Measurements from ENCODE around the gene PRAMEF27.
"Not testable (repeated sequence)": the region's sequence is repeated elsewhere in the genome, so short reads cannot be mapped to it uniquely, and the experiment has no call there.

DNA sequence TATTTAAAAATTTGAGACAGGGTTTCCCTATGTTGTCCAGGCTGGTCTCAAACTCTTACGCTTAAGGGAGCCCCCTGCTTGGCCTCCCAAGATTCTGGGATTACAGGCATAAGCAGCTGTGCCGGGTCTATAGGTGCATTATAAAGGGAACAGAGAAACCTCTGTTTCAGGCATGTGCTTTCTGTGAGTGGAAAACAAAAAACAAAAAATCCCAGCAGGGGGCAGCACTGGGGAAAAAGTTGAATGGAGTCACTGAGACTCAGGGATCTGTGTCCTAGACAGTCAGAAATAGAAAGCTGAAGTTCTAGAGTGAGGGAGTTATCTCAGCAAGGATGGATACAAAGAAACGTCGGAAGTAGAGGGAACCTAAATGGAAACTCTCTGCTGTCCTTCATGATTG lies 50.6 kb downstream of the PRAMEF27 start:
- not testable (repeated sequence) for TF ChIP-seq CTCF (IDR thresholded peaks at IDR 0.05); POLR2AphosphoS5 (IDR thresholded peaks at IDR 0.05; ENCODE audit: low read depth, low read length); SIN3A (IDR thresholded peaks at IDR 0.05; ENCODE audit: borderline replicate concordance, insufficient read depth, low read depth, low read length); TCF7L2 (IDR thresholded peaks at IDR 0.05; ENCODE audit: low read depth, low read length)
- TF ChIP-seq, protein P1, sequence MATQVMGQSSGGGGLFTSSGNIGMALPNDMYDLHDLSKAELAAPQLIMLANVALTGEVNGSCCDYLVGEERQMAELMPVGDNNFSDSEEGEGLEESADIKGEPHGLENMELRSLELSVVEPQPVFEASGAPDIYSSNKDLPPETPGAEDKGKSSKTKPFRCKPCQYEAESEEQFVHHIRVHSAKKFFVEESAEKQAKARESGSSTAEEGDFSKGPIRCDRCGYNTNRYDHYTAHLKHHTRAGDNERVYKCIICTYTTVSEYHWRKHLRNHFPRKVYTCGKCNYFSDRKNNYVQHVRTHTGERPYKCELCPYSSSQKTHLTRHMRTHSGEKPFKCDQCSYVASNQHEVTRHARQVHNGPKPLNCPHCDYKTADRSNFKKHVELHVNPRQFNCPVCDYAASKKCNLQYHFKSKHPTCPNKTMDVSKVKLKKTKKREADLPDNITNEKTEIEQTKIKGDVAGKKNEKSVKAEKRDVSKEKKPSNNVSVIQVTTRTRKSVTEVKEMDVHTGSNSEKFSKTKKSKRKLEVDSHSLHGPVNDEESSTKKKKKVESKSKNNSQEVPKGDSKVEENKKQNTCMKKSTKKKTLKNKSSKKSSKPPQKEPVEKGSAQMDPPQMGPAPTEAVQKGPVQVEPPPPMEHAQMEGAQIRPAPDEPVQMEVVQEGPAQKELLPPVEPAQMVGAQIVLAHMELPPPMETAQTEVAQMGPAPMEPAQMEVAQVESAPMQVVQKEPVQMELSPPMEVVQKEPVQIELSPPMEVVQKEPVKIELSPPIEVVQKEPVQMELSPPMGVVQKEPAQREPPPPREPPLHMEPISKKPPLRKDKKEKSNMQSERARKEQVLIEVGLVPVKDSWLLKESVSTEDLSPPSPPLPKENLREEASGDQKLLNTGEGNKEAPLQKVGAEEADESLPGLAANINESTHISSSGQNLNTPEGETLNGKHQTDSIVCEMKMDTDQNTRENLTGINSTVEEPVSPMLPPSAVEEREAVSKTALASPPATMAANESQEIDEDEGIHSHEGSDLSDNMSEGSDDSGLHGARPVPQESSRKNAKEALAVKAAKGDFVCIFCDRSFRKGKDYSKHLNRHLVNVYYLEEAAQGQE (IDR thresholded peaks at IDR 0.05; ENCODE audit: insufficient read depth in 1 of 2, low read depth in 2 of 2, low read length in 1 of 2), result not testable (repeated sequence)
